ENCODE data around the gene SH2D7. TPM values are rescaled to one million over a fixed set of nuclear protein-coding genes. Genes with fewer than 3 reads are reported as not detected.

SH2D7 gene
- total and polyA plus RNA-seq, 4 donors: 1.0 TPM; not detected in 3

DNA sequence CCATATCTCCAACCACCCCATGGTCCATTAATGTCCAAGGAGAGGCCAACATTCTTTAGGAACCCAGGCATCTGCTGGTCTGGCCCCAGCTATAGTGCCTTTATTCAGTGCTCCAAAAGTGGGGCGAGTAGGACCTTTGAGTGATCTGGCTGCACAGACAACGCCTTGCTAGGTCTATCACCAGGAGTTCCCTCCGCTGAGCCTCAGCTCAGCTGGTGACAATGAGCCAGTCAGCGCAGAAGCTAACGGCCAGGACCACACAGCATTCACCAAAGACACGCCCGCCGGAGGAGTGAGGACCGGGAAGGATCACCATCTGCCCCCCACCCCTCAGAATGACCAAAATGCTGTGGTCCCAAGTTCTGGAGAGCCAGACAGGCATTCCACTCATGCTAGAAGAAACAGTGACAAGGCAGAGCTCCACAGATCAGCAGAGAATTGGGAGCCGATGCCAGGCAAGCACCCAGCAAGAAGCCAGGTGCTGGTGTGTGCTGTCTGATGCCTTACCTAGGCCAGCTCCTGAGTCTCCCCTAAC lies 33.9 kb upstream of the SH2D7 start:
- no peak for DNase-seq
- 91 to 94% methylated on average over 10 of the region's 10 CpGs for WGBS, 2 donors
- H3K4me1 ChIP-seq (ENCODE audit: control insufficient read depth in 1 of 2, insufficient read depth in 2 of 2, low read length in 2 of 2): peaks cover 0 to 4% of the 10 kb centered on the region in 2 donors

DNA sequence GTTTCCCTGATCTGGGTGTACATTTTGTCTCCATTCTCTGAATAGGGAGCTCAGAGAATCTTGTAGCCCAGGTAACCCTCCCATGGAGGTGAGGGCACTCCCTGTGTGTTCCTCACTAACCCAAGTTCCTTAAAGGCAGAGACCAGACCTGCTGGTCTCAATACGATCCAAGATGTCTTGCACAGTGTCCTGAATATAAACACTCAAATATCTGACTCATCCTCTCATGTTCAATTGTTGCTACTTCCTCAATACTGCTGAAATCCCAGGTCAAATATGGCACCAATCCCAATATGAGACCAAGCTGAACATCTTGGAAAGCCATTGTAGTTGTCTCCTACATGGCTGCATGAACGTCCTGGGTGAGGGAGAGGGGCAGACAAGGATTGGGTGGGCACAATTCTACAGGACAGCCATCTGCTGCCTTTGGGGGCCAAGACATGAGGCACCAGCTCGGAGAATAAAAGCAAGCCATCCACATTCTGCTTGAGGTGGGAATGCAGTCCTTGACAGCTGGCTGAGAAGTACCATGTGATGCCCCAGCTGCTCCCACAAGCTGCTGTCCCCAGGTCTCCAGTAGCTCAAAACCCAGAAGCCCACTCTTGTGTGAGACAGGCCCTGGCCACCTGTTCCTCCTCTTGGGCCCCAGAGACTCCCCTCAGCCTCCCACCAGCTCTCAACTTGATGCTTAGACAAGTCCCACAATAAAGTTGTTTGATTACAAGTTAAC lies 33.1 kb upstream of the SH2D7 start:
- DNase-seq (no peak), ATAC-seq (ENCODE audit: low FRiP score) (no peak)
- H3K36me3 ChIP-seq (ENCODE audit: control insufficient read depth in 1 of 2, insufficient read depth in 2 of 2, low read length in 1 of 2): no peaks in the 10 kb centered on the region
- no peak overlapping the region for H3K4me3 ChIP-seq (ENCODE audit: low read length in 2 of 2)
- intact Hi-C loops (cut with DNase I): no loop called here
- no peaks in the 10 kb centered on the region for H3K9me3 ChIP-seq (ENCODE audit: control insufficient read depth, low read length)
- WGBS, 2 donors: 91% methylated on average over 3 of the region's 3 CpGs
- H3K27ac ChIP-seq (ENCODE audit: low read depth in 1 of 2, low read length in 2 of 2): no peak overlapping the region
- peaks cover 6 to 8% of the 10 kb centered on the region in 2 donors for H3K4me1 ChIP-seq (ENCODE audit: control insufficient read depth in 1 of 2, insufficient read depth in 2 of 2, low read length in 2 of 2)
- H3K27me3 ChIP-seq (ENCODE audit: control insufficient read depth in 1 of 2, insufficient read depth in 2 of 2, low read length in 1 of 2): no peaks in the 10 kb centered on the region

More for the DNA sequence above, 33.9 kb upstream of the SH2D7 start:
- Histone ChIP-seq H3K36me3 (ENCODE audit: control insufficient read depth in 1 of 2, insufficient read depth in 2 of 2, low read length in 1 of 2) (peaks cover 0 to 3% of the 10 kb centered on the region in 2 donors), H3K4me3 (ENCODE audit: low read length in 2 of 2) (no peak overlapping the region), H3K27me3 (ENCODE audit: control insufficient read depth in 1 of 2, insufficient read depth in 2 of 2, low read length in 1 of 2) (no peaks in the 10 kb centered on the region), H3K9me3 (ENCODE audit: control insufficient read depth, low read length) (no peaks in the 10 kb centered on the region), H3K27ac (ENCODE audit: low read depth in 1 of 2, low read length in 2 of 2) (no peak overlapping the region)
- no peak for ATAC-seq (ENCODE audit: low FRiP score)
- intact Hi-C loops (cut with DNase I): no loop called here

DNA sequence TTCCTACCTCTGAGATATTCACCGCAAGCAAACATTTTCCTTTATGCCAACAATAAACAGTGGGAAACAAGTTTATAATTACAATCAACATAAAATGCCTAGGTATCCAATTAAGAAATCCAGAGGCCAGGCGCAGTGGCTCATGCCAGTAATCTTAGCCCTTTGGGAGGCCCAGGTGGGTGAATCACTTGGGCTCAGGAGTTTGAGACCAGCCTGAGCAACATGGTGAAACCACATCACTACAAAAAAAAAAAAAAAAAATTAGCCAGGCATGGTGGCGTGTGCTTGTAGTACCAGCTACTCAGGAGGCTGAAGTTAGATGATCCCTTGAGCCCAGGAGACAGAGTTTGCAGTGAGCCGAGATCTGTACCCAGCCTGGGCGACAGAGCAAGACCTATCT lies 32.1 kb upstream of the SH2D7 start:
- intact Hi-C loops (cut with DNase I): no loop called here
- no peaks in the 10 kb centered on the region for H3K9me3 ChIP-seq (ENCODE audit: control insufficient read depth, low read length)
- H3K36me3 ChIP-seq (ENCODE audit: control insufficient read depth in 1 of 2, insufficient read depth in 2 of 2, low read length in 1 of 2): no peaks in the 10 kb centered on the region
- 98% methylated on average over 5 of the region's 5 CpGs for WGBS, 2 donors
- H3K27me3 ChIP-seq (ENCODE audit: control insufficient read depth in 1 of 2, insufficient read depth in 2 of 2, low read length in 1 of 2): no peaks in the 10 kb centered on the region
- H3K4me3 ChIP-seq (ENCODE audit: low read length in 2 of 2): no peak overlapping the region
- no peak for DNase-seq
- no peak overlapping the region for H3K27ac ChIP-seq (ENCODE audit: low read depth in 1 of 2, low read length in 2 of 2)
- no peak for ATAC-seq (ENCODE audit: low FRiP score)
- H3K4me1 ChIP-seq (ENCODE audit: control insufficient read depth in 1 of 2, insufficient read depth in 2 of 2, low read length in 2 of 2): peaks cover 6 to 8% of the 10 kb centered on the region in 2 donors

DNA sequence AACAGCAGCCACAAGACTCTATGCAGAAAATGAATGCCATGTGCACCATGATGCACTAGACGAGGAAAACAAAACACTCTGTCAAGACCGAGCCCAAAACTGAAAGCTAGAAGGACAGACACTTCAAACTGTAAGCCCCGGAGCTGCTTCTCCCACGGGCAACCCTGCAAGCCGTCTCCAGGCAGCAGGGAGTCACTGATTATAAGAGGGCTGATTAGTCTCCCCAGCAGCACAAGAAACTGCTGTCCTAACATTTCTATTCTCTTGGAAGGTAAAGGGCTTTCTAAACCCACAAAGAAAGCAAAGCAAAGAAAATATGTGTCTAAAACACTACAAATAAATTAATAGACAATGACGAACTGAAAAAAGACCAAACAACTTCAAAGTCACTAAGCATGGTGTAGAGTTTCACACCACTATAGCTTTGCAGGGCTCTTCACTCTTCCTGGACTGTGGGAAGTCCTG lies 30.4 kb upstream of the SH2D7 start:
- Histone ChIP-seq H3K36me3 (ENCODE audit: control insufficient read depth in 1 of 2, insufficient read depth in 2 of 2, low read length in 1 of 2) (no peaks in the 10 kb centered on the region), H3K27ac (ENCODE audit: low read depth in 1 of 2, low read length in 2 of 2) (no peak overlapping the region), H3K27me3 (ENCODE audit: control insufficient read depth in 1 of 2, insufficient read depth in 2 of 2, low read length in 1 of 2) (no peaks in the 10 kb centered on the region), H3K4me1 (ENCODE audit: control insufficient read depth in 1 of 2, insufficient read depth in 2 of 2, low read length in 2 of 2) (peaks cover 8 to 13% of the 10 kb centered on the region in 2 donors), H3K4me3 (ENCODE audit: low read length in 2 of 2) (no peak overlapping the region), H3K9me3 (ENCODE audit: control insufficient read depth, low read length) (no peaks in the 10 kb centered on the region)
- WGBS, 2 donors: 61 to 63% methylated on average over 6 of the region's 6 CpGs
- ATAC-seq (ENCODE audit: low FRiP score): no peak
- intact Hi-C loops (cut with DNase I): no loop called here
- no peak for DNase-seq

DNA sequence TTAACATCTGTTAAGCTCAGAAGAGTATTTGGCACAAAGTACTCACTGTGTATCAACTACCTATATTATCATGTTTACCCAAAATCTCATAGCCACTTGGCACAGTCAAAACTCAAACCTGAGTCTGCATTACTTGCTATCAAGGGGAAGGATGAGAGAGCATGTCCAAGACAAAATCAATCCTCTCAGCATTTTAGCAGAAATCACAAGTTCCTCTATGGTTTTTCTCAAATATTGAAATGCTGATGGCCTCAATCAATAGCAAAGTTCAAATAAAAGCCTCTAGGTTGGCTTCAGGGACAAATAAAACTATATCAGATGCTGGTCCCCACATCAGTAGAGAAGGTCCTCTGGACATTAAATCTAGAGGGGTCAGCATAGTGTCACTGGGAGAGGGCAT lies 29.1 kb upstream of the SH2D7 start:
- DNase-seq: no peak
- Histone ChIP-seq H3K9me3 (ENCODE audit: control insufficient read depth, low read length) (no peaks in the 10 kb centered on the region), H3K27ac (ENCODE audit: low read depth in 1 of 2, low read length in 2 of 2) (peak overlapping the region in 1 of 2 donors; percentile 12), H3K36me3 (ENCODE audit: control insufficient read depth in 1 of 2, insufficient read depth in 2 of 2, low read length in 1 of 2) (no peaks in the 10 kb centered on the region), H3K4me1 (ENCODE audit: control insufficient read depth in 1 of 2, insufficient read depth in 2 of 2, low read length in 2 of 2) (peaks cover 10 to 13% of the 10 kb centered on the region in 2 donors), H3K27me3 (ENCODE audit: control insufficient read depth in 1 of 2, insufficient read depth in 2 of 2, low read length in 1 of 2) (no peaks in the 10 kb centered on the region), H3K4me3 (ENCODE audit: low read length in 2 of 2) (no peak overlapping the region)
- ATAC-seq (ENCODE audit: low FRiP score): no peak
- intact Hi-C loops (cut with DNase I): no loop called here

DNA sequence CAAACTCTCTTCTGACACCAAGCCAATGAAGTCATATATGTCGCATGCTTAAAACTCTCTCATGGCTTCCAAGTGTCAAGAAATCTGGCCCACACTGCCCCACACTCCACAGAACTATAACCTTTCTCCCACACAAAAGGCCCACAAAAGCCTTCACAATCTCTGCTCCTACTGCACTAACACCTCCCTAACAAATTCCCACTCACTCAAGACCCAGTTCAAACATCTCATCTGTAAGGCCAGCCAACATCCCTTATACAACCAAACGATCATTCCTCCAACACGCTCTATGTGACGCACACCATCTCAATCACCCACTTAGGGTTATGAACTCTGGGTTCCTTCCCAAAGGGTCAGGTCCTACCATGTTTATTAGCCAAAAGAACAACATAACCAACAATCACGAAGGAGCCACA lies 28.4 kb upstream of the SH2D7 start:
- intact Hi-C loops (cut with DNase I): no loop called here

DNA sequence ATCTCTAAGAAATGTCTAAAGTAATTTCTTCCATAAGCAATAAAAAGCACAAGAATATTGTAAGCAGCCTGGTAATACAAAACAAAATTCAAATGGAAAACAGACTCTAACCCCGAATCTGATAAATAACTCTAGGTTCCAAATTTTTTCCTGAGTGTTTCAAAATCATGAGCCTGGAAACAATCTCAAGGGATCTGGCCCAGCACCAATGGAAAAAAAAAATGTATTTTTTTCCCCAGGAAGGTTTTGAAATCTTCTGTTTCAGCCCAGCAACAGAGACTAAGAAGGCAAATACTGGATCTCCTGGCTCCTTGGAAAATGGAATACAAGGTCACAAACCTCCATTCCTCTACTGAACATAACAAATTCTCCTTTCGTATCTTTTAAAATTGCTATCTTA lies 27.8 kb upstream of the SH2D7 start:
- no peak for DNase-seq
- peak overlapping the region in 1 of 2 donors; percentile 45 for H3K27ac ChIP-seq (ENCODE audit: low read depth in 1 of 2, low read length in 2 of 2)
- intact Hi-C loops (cut with DNase I): no loop called here
- H3K36me3 ChIP-seq (ENCODE audit: control insufficient read depth in 1 of 2, insufficient read depth in 2 of 2, low read length in 1 of 2): no peaks in the 10 kb centered on the region
- H3K9me3 ChIP-seq (ENCODE audit: control insufficient read depth, low read length): no peaks in the 10 kb centered on the region
- ATAC-seq (ENCODE audit: low FRiP score): peak; percentile 64
- no peaks in the 10 kb centered on the region for H3K27me3 ChIP-seq (ENCODE audit: control insufficient read depth in 1 of 2, insufficient read depth in 2 of 2, low read length in 1 of 2)
- H3K4me3 ChIP-seq (ENCODE audit: low read length in 2 of 2): no peak overlapping the region
- 5 to 8% methylated on average over 2 of the region's 2 CpGs for WGBS, 2 donors
- peaks cover 10 to 13% of the 10 kb centered on the region in 2 donors for H3K4me1 ChIP-seq (ENCODE audit: control insufficient read depth in 1 of 2, insufficient read depth in 2 of 2, low read length in 2 of 2)

More for the DNA sequence above, 28.4 kb upstream of the SH2D7 start:
- DNase-seq: no peak
- Histone ChIP-seq H3K4me3 (ENCODE audit: low read length in 2 of 2) (no peak overlapping the region), H3K36me3 (ENCODE audit: control insufficient read depth in 1 of 2, insufficient read depth in 2 of 2, low read length in 1 of 2) (no peaks in the 10 kb centered on the region), H3K9me3 (ENCODE audit: control insufficient read depth, low read length) (no peaks in the 10 kb centered on the region), H3K27me3 (ENCODE audit: control insufficient read depth in 1 of 2, insufficient read depth in 2 of 2, low read length in 1 of 2) (no peaks in the 10 kb centered on the region), H3K27ac (ENCODE audit: low read depth in 1 of 2, low read length in 2 of 2) (peak overlapping the region; percentile 22 to 75), H3K4me1 (ENCODE audit: control insufficient read depth in 1 of 2, insufficient read depth in 2 of 2, low read length in 2 of 2) (peaks cover 10 to 13% of the 10 kb centered on the region in 2 donors)
- no peak for ATAC-seq (ENCODE audit: low FRiP score)
- 76 to 80% methylated on average over 5 of the region's 5 CpGs for WGBS, 2 donors

DNA sequence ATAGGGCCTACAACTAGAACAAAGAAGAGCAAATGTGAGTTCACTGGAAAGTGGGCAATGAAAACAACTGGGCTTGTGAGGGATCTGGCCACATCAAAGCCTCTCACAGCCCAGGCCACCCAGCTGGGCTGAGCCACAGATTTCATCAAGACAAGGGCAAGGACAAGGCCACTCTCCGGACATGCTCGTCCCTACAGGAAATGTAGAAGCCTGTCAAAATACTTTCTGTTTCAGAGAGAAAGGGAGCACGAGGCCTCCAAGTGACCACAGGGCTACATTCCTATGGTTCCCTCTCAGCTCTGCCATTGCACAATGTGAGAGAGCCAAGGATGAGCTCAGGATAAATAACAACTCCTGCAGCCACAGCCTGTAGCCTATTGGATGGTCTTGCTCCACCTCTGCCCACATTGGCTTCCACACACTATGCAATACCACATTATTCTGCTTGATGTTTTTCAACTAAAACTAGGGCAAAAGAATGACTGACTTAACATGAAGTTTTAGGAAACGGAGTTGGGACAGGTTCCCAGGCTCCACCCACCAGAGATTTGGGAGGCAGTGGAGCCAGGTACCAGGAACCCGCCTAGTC lies 27.0 kb upstream of the SH2D7 start:
- H3K27me3 ChIP-seq (ENCODE audit: control insufficient read depth in 1 of 2, insufficient read depth in 2 of 2, low read length in 1 of 2): no peaks in the 10 kb centered on the region
- H3K4me1 ChIP-seq (ENCODE audit: control insufficient read depth in 1 of 2, insufficient read depth in 2 of 2, low read length in 2 of 2): peaks cover 10 to 13% of the 10 kb centered on the region in 2 donors
- H3K9me3 ChIP-seq (ENCODE audit: control insufficient read depth, low read length): no peaks in the 10 kb centered on the region
- intact Hi-C loops (cut with DNase I): loop anchor here in 1 of 2 donors (5.0 kb wide), 1 partner anchor 58 kb away; no protein-coding TSS in a partner anchor
- peak overlapping the region in 1 of 2 donors; percentile 85 for H3K27ac ChIP-seq (ENCODE audit: low read depth in 1 of 2, low read length in 2 of 2)
- no peak overlapping the region for H3K4me3 ChIP-seq (ENCODE audit: low read length in 2 of 2)
- no peaks in the 10 kb centered on the region for H3K36me3 ChIP-seq (ENCODE audit: control insufficient read depth in 1 of 2, insufficient read depth in 2 of 2, low read length in 1 of 2)
- ATAC-seq (ENCODE audit: low FRiP score) (peak; percentile 84), DNase-seq (peak in 1 of 2 donors; percentile 82)
- WGBS, 2 donors: 30 to 34% methylated on average over 5 of the region's 5 CpGs
